Measurements from ENCODE around the gene C20orf144.

The C20orf144 gene

DNA sequence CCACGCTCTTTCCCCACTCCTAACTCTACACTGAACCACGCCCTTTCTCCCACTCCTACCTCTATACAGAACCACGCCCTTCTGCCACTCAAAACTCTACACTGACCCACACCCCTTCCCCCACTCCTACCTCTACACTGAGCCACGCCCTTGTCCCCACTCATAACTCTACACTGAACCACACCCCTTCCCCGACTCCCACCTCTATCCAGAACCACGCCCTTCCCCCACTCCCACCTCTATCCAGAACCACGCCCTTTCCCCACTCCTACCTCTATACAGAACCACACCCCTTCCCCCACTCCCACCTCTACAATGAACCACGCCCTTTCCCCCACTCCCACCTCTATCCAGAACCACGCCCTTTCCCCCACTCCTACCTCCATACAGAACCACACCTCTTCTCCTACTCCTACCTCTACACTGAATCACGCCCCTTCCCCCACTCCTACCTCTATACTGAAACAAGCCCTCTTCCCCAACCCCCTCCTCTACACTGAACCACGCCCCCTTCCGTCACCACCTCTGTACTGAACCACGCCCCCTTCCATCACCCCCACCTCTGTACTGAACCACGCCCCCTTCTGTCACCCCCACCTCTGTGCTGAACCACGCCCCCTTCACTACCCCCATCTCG, 47.9 kb downstream of the C20orf144 start:
- no peak overlapping the region for H3K4me3 ChIP-seq (ENCODE audit: low read depth, low read length)
- TF ChIP-seq, protein P1, sequence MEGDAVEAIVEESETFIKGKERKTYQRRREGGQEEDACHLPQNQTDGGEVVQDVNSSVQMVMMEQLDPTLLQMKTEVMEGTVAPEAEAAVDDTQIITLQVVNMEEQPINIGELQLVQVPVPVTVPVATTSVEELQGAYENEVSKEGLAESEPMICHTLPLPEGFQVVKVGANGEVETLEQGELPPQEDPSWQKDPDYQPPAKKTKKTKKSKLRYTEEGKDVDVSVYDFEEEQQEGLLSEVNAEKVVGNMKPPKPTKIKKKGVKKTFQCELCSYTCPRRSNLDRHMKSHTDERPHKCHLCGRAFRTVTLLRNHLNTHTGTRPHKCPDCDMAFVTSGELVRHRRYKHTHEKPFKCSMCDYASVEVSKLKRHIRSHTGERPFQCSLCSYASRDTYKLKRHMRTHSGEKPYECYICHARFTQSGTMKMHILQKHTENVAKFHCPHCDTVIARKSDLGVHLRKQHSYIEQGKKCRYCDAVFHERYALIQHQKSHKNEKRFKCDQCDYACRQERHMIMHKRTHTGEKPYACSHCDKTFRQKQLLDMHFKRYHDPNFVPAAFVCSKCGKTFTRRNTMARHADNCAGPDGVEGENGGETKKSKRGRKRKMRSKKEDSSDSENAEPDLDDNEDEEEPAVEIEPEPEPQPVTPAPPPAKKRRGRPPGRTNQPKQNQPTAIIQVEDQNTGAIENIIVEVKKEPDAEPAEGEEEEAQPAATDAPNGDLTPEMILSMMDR (conservative IDR thresholded peaks at IDR 0.05; ENCODE audit: low read depth, low read length), result no peak
- no peak for DNase-seq (ENCODE audit: low read depth)

DNA sequence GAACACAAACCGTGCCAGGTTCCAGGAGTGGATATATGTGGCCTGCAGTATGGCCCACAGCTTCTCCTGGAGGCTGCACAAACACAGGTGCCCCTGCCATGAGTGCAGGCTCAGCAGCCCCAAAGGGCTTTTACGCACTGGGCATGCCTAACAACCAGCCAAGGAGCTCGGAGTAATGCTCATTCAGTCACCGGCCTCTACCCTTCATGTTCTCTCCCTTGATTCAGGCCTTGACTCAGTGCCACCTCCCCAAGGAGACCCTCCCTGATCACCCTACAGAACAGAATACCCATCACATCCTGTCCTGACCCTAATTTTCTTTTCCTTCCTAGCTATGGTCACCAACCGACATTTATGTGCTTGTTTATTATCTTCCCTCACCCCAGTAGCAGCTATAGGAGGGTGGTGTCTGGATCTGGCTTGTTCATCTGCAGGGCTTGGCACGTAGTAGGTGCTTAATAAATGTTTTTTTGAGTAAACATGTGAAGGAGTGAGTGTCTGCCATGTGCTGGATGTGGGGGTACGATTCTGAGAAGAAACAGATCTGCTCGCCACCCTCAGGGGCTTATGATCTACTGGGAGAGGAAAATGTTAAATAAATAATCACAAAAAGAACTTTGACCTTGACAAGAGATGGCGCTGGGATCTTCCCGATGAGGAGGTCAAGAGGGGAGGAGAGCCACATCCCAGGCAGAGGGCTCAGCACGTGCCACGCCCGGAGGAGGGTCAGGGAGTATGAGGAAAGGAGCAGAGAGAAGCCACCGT, 48.7 kb downstream of the C20orf144 start:
- TF ChIP-seq, protein P1 (conservative IDR thresholded peaks at IDR 0.05; ENCODE audit: low read depth, low read length), result no peak
- DNase-seq (ENCODE audit: low read depth), result no peak

DNA sequence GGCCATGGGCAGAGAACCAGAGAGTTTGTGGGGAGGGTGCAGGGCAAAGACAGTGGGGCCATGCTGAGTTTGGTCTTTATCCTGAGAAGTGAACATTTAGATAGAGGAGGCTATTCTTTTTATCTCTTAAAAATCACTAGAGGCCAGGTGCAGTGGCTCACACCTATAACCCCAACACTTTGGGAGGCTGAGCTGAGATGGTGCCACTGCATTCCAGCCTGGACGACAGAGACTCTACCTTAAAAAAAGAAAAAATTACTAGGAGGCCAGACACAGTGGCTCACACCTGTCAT, 49.3 kb downstream of the C20orf144 start:
- TF ChIP-seq, protein P1 (conservative IDR thresholded peaks at IDR 0.05; ENCODE audit: low read depth, low read length), result no peak
- no peak overlapping the region for H3K4me3 ChIP-seq (ENCODE audit: low read depth, low read length)
- DNase-seq (ENCODE audit: low read depth), result no peak

More for the DNA sequence above, 48.7 kb downstream of the C20orf144 start:
- no peak overlapping the region for H3K4me3 ChIP-seq (ENCODE audit: low read depth, low read length)
